Kasumi-1 (cell line): ENCODE measurements around the gene EMID1.

Source experiments
- DNase-seq, 2 experiments: peaks; one replicate each; lab custom pipeline; 2025; lab: John Stamatoyannopoulos, UW

Gene EMID1

GRCh38 chr22:29205594-29206371 is at the start of gene EMID1:
Gene EMID1, plus strand, starts transcription at chr22:29205896. Its CDS starts 143 bp downstream, at chr22:29206039.
- DNase-seq, result peak in 1 of 2 experiments; percentile 11

- DNase-seq, result no peak
Measured at GRCh38 chr22:29155966-29156365, 49.7 kb upstream of the EMID1 start.

GRCh38 chr22:29156507-29156906 is 49.2 kb upstream of the EMID1 start:
- DNase-seq, result no peak

GRCh38 chr22:29157759-29158535 is 47.7 kb upstream of the EMID1 start:
- no peak for DNase-seq

- DNase-seq, result no peak
Measured at GRCh38 chr22:29158546-29158945, 47.1 kb upstream of the EMID1 start.

GRCh38 chr22:29163808-29164207 is 41.9 kb upstream of the EMID1 start:
- no peak for DNase-seq

- DNase-seq, result no peak
Measured at GRCh38 chr22:29165321-29166060, 40.2 kb upstream of the EMID1 start.

GRCh38 chr22:29166180-29166579 is 39.5 kb upstream of the EMID1 start:
- DNase-seq, result no peak

GRCh38 chr22:29167032-29167911 is 38.4 kb upstream of the EMID1 start:
- DNase-seq, result peak; percentile 95

- DNase-seq, result no peak
Measured at GRCh38 chr22:29171721-29172120, 34.0 kb upstream of the EMID1 start.

- no peak for DNase-seq
Measured at GRCh38 chr22:29172216-29172615, 33.5 kb upstream of the EMID1 start.

GRCh38 chr22:29175312-29175835 is 30.3 kb upstream of the EMID1 start:
- DNase-seq, result no peak

- no peak for DNase-seq
Measured at GRCh38 chr22:29183971-29184848, 21.5 kb upstream of the EMID1 start.

- no peak for DNase-seq
Measured at GRCh38 chr22:29184849-29185490, 20.7 kb upstream of the EMID1 start.

GRCh38 chr22:29186302-29186701 is 19.4 kb upstream of the EMID1 start:
- no peak for DNase-seq

- DNase-seq, result no peak
Measured at GRCh38 chr22:29187831-29188230, 17.9 kb upstream of the EMID1 start.

GRCh38 chr22:29190051-29190450 is 15.6 kb upstream of the EMID1 start:
- no peak for DNase-seq

GRCh38 chr22:29190918-29191317 is 14.8 kb upstream of the EMID1 start:
- no peak for DNase-seq

- DNase-seq, result no peak
Measured at GRCh38 chr22:29193021-29193420, 12.7 kb upstream of the EMID1 start.

- DNase-seq, result peak; percentile 13 to 45
Measured at GRCh38 chr22:29194184-29194583, 11.5 kb upstream of the EMID1 start.
